ENCODE data around the gene GPR108. TPM values are rescaled to one million over a fixed set of nuclear protein-coding genes. Genes with fewer than 3 reads are reported as not detected.

Gene GPR108
- total RNA-seq, 1 donor from 2014 or later, result 45.4 TPM

DNA sequence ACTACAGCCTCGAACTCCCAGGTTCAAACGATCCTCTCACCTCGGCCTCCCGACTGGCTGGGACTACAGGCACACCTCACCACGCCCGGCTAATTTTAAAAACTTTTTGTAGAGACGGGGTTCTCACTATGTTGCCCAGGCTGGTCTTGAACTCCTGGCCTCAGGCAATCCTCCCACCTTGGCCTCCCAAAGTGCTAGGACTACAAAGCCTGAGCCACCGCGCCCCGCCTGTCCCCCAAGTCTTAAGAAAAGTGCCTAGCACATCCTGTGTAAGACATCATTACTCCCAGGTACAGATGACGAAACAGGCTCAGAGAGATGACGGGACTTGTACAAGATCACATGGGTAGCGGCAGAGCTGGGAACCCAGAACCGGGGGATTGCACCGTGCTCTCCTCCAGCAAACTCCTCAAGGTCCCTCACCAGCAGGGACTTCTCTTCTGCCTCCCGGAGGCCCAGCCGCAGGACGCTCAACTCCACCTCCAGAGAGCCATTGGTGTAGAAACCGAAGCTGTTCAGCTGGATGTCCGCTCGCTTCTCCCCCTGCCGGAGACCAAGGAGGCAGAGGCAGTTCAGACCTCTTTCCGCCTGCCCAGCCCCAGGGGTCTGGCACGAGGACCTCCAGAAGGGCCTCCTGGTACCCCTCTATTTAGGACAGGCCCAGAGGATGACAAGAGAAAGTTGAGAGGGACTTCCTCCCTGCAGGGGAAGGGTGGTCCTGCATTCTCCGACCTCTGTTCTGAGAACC is 1.0 kb downstream of the GPR108 start:
- H3K4me1 Mint-ChIP-seq (ENCODE audit: unreplicated experiment), result peaks cover 37% of the 10 kb centered on the region
- peaks cover 5% of the 10 kb centered on the region for H3K36me3 Mint-ChIP-seq (ENCODE audit: unreplicated experiment)
- peak; percentile 92 for DNase-seq (ENCODE audit: extremely low spot score, unreplicated experiment)
- H3K9me3 Mint-ChIP-seq (ENCODE audit: unreplicated experiment), result no peaks in the 10 kb centered on the region
- H3K27me3 Mint-ChIP-seq (ENCODE audit: unreplicated experiment), result no peaks in the 10 kb centered on the region
- H3K4me3 Mint-ChIP-seq (ENCODE audit: unreplicated experiment), result peak overlapping the region; percentile 95
- peak; percentile 75 for TF ChIP-seq CTCF (IDR thresholded peaks at IDR 0.05)
- H3K27ac Mint-ChIP-seq (ENCODE audit: unreplicated experiment), result peak overlapping the region; percentile 92

GRCh38 chr19:6735181-6735911 is 2.0 kb downstream of the GPR108 start:
- Mint-ChIP-seq H3K36me3 (ENCODE audit: unreplicated experiment) (peaks cover 5% of the 10 kb centered on the region), H3K4me3 (ENCODE audit: unreplicated experiment) (peak overlapping the region; percentile 95), H3K9me3 (ENCODE audit: unreplicated experiment) (no peaks in the 10 kb centered on the region), H3K27me3 (ENCODE audit: unreplicated experiment) (no peaks in the 10 kb centered on the region), H3K4me1 (ENCODE audit: unreplicated experiment) (peaks cover 30% of the 10 kb centered on the region), H3K27ac (ENCODE audit: unreplicated experiment) (peak overlapping the region; percentile 92)
- no peak for DNase-seq (ENCODE audit: extremely low spot score, unreplicated experiment)
- TF ChIP-seq CTCF (IDR thresholded peaks at IDR 0.05), result no peak

DNA sequence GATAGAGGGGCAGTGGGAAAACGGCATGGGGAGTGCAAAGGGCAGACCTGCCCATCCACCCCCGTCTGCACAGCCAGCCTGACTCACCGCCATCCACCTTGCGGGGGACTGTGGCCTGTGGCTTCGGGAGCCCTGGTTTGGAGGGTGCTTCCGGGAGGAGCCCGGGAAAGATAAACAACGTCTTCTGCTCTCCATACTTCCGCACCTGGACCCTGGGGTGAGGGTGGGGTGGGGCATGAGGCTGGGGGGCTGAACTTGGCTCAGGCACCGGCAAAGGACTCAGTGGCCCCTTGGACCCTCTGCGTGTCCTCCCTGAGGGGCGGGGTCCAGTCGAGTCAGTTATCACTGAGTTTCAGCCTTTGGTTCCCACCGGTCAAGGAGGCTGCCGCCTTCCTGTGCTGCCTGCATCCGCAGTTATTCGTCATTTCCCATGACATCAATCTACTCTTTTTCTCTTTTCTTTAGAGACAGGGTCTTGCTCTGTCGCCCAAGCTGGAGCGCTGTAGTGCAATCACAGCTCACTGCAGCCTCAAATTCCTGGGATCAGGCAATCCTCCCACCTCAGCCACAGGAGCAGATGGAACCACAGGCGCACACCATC is 3.2 kb downstream of the GPR108 start:
- no peaks in the 10 kb centered on the region for H3K9me3 Mint-ChIP-seq (ENCODE audit: unreplicated experiment)
- no peak overlapping the region for H3K27ac Mint-ChIP-seq (ENCODE audit: unreplicated experiment)
- H3K4me1 Mint-ChIP-seq (ENCODE audit: unreplicated experiment), result peaks cover 29% of the 10 kb centered on the region
- no peak for TF ChIP-seq CTCF (IDR thresholded peaks at IDR 0.05)
- no peak for DNase-seq (ENCODE audit: extremely low spot score, unreplicated experiment)
- H3K4me3 Mint-ChIP-seq (ENCODE audit: unreplicated experiment), result no peak overlapping the region
- H3K36me3 Mint-ChIP-seq (ENCODE audit: unreplicated experiment), result peaks cover 7% of the 10 kb centered on the region
- no peaks in the 10 kb centered on the region for H3K27me3 Mint-ChIP-seq (ENCODE audit: unreplicated experiment)

- TF ChIP-seq CTCF (IDR thresholded peaks at IDR 0.05), result peak; percentile 30
- Mint-ChIP-seq H3K4me3 (ENCODE audit: unreplicated experiment) (no peak overlapping the region), H3K36me3 (ENCODE audit: unreplicated experiment) (peaks cover 7% of the 10 kb centered on the region), H3K27me3 (ENCODE audit: unreplicated experiment) (no peaks in the 10 kb centered on the region), H3K27ac (ENCODE audit: unreplicated experiment) (no peak overlapping the region), H3K9me3 (ENCODE audit: unreplicated experiment) (no peaks in the 10 kb centered on the region), H3K4me1 (ENCODE audit: unreplicated experiment) (peaks cover 22% of the 10 kb centered on the region)
- no peak for DNase-seq (ENCODE audit: extremely low spot score, unreplicated experiment)
These were observed 3.9 kb downstream of the GPR108 start for GRCh38 chr19:6733338-6734095.
